Measurements from ENCODE around the gene B4GALT2.

Gene B4GALT2

DNA sequence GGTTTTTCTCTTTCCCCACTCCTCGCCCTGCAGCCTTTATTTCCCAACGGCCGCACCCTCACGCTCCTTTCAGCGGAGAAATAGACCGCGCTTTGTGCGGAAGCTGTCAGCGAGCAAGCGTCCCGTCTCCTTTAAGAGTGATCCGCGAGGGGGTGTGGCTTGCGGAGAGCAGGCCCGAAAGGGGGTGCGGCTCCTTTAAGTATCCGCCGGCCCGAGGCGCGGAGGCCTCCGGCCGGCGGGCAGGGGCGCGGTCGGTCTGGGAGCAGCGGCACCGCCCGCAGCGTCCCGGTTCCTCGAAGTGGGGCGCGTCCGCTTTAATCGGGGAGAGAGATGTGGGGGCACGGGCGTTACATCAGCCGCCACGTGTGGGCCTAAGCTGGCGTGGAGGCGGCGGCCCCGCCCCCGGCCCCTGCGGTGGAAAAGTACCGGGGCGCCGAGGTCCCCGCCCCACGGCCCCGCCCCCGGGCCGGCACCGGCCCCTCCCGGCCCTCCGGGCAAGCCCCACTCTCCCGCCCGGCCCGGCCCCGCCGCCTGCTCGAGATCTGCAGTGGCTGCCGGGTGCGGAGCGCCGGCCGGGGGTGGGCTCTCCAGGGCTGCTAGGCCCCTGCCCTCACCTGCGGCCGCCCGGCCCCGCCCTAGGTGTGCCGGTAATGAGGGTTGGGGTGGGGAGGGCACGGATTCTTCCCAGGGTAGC, 51.0 kb downstream of the B4GALT2 start:
- DNase-seq (ENCODE audit: low read depth in 2 of 2): peak; percentile 55 to 85

DNA sequence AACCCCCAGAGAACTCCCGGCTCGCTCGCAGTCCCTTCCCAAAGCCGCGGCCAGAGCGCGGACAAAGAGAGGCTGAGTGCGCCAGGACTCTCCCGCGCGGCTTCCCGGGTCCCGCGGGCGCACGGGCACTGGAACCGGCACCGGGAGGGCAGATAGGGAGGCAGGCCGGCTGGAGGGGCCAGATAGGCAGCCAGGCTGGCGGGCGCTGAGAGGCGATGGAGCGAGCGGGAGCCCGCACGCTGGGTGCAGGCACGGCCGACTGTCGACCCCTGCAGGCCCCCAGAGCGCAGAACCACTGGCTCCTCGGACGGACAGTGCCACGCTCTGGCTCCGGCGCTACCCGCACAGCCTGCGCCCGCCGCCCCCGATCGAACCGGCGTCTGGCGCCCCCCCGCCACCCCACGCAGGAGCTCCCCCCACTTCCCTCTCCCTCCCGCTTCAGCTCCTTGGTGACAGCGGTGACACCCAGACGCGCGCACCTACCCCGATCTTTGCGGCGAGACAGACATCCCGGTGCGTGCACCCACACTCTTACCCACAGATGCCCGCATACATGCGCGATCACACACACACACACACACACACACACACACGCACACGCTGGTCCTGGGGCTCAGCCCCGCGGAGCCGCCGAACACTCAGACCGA, 51.7 kb downstream of the B4GALT2 start:
- peak in 1 of 2 donors; percentile 21 for DNase-seq (ENCODE audit: low read depth in 2 of 2)

DNA sequence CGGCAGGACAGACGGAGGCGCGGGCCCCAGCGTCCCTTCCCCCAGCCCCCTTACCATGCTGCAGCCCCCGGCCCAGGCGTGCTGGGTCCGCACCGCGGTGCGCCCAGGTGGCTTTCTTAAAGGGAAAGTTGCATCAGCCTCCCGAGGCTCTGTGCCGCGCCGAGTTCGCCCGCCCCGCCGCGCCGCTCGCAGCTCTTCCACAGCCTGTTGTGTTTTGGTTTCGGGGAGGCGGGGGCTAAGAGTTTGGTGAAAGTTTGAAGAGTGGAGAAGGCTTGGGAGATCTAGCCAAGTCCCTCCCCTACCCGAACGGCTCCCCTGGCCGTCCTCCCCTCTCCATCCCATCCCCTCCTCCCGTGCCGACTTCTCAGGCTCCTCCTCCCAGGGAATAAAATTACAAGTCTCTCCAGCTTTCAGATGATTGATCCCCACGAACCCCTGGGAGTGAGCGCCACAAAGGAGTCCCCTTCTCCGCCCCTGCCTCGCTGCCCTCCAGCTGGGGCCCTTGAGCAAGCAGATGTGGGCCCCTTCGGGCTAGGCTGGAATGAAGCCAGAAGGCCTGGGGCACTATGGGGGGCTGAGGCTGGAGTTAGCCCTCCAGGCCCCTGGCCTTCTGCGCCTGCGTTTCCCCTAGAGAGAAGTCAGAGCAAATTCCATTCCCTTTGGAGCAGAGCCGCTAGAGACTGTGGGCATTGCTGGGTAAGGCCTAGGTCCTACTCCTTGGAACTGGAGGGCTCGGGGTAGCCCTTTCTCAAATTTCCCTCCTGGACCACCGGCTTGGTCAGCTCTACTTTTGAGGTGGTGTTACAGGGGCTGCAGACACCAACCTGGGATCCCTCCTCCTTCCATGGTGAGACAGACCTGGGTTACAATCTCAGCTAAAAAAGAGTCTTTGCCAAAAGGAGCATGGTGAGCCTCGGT, 52.5 kb downstream of the B4GALT2 start, which contains the start of gene SLC6A9:
Gene SLC6A9 (minus strand): TSS at position 211 of the 918 bp plus-strand sequence. CDS start 7,185 bp downstream, outside the sequence.
- peak in 1 of 2 donors; percentile 38 for DNase-seq (ENCODE audit: low read depth in 2 of 2)

DNA sequence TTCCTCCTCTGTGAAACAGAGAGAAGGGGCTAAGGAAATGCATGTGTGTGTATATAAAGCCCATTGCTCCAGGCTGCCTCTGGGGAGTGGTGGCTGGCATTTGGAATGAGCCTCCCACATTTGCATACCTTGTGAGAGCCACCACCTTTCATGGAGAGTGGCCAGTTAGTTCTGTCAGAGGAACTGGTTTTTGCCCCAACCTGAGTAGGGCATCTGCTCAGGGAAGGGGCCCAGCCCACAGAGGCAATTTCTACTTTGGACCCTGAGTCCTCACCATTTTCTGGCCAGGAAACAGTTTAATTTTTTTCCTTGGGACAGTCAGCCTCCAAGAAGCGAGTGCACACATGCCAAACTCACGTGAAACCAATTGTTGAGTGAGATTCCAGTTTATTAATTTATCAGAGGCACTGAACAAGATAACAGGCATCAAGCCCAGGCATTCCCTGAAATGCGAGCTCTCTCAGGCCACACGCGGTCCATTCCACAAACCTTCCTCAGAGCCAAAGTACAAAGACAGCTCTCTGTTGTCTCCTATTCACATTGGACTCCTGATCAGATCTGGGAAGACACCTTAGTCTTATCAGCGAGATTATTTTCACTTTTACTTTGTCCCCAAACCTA, 53.3 kb downstream of the B4GALT2 start:
- DNase-seq (ENCODE audit: low read depth in 2 of 2): no peak

DNA sequence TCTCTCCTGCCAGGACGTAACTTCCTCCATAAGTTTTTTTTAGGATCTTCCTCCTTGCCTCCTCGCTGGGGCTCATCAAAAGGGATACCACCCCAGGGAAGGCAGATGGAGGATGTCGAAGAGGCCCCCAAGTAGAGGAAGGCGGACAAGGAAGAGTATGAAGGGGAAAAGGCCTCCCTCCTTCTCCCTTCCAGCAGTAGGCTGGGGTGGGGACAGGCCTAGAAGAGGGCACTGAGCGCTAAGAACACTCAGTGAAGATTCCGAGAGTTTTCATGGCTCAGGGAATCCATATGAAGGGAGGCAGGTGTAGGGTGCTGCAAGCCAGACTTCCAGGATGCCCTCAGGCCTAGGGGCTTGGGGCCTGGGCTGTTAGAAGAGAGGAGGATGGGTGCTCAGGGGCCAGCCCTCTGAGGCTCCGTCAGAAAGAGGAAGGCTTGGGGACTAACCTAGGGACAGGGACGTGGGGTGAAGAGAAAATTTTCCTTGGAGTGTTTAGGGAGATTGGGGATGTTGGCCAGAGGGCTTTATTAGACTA, 54.1 kb downstream of the B4GALT2 start:
- DNase-seq (ENCODE audit: low read depth in 2 of 2): no peak

DNA sequence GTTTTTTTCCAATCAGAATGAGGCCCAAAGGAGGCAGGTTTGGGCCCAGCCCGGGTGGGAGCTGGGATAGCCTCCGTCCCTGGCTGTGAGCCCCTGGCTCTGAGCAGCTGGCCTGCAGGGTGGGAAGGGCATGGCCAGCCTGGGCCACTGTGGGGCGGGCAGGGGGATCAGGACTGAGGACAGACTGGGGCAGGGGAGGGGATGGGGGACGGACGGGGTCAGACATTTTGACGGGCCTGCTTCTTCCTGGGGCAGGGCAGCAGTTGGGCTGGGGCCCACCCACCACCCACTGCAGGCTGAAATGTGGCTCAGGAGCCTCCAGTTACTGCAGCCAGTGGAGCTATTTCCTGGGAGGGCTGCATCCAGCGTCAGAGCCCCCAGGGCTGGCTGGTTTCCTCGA, 54.7 kb downstream of the B4GALT2 start:
- no peak for DNase-seq (ENCODE audit: low read depth in 2 of 2)

DNA sequence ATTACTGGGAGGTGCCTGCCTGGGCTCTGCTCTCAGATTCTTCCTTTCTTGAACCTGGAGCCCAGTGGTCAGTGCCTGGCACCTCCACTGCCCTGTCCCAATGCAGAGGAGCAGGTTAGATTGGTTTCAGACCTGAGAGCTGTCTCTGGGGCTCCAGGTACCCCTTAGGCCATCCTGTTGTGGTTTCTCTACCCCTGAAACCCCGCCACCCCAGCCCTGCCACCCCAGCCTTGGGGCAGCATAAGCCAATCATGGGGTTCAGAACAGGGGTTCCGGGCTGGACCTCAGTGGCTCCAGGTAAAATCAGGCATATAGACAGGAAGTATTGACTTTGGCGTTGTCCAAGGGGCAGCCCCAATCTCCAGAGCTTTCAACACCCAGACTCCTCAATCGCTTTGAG, 55.4 kb downstream of the B4GALT2 start:
- no peak for DNase-seq (ENCODE audit: low read depth in 2 of 2)

DNA sequence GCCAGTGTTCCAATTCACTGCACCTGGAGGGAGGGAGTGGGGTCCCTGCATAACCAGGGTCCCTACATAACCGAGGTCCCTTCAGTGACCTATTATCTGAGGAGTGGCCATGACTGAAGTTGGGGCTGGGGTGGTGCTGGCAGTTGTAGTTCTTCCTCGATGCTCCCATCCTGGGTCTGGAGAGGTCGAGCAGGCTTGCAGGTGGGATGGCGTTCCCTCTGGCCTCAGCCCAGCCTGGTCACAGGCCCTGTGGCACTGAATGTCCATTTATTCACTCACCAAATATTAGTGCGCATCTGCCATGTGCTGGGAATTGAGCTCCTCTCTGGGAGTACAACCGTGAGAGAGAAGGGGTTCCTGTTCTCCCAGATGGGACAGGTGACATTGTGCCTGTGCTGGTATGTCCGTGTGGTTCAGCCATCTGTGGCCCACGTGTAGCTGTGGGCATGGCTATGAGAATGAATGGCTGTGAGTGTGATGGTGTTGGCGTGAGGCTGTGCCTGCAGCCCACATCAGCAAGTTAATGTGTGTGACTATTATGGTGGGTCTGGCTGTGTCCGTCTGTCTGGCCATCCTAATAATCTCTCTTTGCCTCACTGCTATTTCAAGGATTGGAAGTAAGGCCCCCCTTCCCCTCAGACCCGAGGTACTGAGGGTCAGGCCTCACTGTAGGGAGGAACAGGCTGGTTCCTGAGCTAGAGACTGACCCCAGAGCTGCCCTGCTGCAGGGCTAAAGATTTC, 56.1 kb downstream of the B4GALT2 start:
- DNase-seq (ENCODE audit: low read depth in 2 of 2): no peak

DNA sequence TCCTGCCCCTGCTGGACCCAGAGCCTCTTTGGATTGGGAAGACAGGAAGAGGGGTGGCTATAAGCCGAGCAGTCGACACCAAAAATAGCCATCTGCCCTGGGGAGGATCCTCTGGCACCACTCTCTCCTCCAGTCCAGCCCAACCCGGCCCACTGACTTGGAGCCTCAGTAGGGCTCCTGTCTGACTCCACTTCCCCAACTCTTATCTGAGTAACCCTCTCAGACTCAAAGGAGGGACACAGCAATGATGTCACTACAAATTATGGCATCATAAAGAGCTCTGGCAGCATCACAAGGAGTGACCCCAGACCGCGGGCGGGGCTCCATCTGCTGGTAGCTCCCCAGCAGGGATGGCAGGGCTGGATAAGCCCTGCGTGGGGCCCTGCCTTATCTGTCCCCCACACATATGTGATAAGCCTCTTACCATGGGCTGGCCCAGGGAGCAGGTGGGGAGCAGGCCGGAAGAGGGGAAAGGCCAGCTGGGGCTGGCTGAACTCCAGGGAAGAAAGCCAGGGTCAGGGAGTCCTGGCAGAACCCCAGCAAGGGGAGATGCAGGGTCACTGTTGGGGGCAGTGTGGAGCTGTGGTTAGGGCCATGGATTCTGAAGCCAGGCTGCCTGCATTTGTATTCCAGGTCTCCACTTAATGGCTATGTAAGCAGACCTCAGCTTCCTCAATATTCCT, 56.9 kb downstream of the B4GALT2 start:
- DNase-seq (ENCODE audit: low read depth in 2 of 2): no peak

DNA sequence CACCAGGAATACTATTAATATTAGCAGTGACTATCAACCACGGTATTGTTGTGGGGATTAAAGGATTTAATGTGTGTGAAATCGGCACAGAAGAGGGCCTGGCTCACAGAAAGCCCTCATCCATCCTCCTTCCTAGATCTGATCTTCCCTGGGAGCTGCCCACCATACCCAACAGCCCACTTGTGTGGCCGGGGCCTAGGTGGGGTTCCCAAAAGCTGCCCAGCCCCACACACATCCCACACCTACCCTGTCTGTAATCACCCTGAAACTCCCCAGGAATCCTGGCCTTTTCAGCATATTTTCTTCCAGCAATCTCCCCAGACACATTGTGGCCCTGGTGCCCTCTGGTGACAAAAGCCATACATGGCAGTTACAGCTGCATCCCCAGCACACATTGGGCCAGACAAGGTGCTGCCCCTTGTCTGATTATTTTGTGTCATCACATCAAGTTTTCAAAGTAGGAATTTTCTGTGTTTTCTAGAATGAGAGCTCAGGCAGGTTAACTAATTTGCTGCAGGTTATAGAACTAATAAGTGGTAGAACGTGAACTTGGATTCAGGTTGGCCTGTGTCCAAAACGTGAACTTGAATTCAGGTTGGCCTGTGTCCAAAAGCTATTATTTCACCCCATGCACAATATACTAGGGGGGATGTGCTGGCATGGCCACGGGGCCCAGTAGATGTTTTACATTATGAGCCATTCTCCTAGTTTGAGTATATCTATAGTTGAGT, 57.6 kb downstream of the B4GALT2 start:
- peak; percentile 36 to 39 for DNase-seq (ENCODE audit: low read depth in 2 of 2)

DNA sequence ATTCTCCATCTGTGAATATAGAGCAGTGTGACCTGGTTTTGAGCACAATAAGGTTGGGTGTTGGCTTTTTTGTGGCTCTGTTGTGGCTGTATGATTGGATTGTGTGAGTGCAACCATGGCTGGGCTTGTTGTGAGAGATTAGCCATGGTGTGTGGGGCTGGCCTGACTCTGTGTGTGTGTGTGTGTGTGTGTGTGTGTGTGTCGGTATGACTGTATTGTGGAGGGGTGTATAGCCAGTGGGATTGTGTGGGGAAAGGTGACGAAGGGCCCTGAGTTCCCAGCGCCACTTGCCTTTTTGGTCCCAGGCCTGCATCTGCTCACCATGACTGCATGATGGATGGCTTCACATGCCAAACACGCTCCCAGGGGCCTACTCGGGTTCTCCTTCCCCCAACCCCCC, 58.1 kb downstream of the B4GALT2 start:
- no peak for DNase-seq (ENCODE audit: low read depth in 2 of 2)

DNA sequence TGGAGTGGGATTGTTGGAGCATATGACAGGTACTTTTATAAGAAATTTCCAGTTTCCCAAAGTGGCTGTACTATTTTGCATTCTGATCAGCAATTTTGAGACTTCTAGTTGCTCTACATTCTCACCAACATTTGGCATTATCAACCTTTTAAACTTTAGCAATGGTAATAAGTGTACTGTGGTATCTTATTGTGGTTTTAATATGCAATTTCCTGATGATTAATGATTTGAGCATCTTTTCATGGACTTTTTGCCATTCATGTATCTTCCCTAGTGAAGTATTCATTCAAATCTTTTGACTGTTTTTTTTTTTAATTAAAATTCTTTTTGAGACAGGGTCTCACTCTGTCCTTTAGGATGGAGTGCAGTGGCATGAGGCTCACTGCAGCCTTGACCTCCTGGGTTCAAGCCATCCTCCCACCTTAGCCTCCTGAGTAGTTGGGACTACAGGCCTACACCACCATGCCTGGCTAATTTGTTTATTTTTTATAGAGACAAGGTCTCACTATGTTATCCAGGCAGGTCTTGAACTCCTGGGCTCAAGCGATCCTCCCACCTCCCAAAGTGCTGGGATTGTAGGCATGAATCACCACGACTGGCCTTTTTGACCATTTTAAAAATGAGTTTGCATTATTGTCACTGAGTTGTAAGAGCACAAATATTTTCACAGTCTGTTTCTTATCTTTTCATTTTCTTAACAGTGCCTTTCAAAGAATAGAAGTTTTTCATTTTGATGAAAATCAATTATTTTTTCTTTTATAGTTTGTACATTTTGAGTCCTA, 60.1 kb downstream of the B4GALT2 start:
- no peak for DNase-seq (ENCODE audit: low read depth in 2 of 2)

DNA sequence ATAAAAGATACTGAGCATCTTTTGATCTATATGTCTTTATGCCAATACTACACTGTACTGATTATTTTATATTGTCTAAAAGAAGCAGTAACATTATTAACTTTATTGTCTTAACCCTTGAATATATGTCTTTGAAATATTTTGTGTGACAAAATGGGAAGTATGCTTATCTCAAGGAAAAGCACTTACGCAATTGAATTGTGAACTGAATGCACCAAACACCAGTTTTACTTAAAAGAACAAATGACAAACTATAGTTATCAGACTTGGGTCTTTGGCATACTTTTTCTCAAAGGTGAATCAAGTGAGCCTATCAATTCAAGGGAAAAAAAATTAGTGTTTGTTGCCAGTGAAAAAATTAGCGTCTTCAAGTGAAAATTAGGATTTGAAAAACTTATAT, 61.4 kb downstream of the B4GALT2 start:
- DNase-seq (ENCODE audit: low read depth in 2 of 2): no peak

Data from stimulated activated CD4-positive, alpha-beta T cell treated with anti-CD3 and anti-CD28 coated beads, Interleukin-1b, Interleukin-23, amount 100 ng/mL, for 1 hour (primary cell).